Upper lobe of left lung (tissue), 6 donors: ENCODE measurements around the gene CATSPERZ. TPM values are rescaled to one million over a fixed set of nuclear protein-coding genes. Genes with fewer than 3 reads are reported as not detected.

ENCODE experiments used
- ATAC-seq, 2 donors: fragments of 200-7000 bp; cut with Tn5 transposase; one replicate each; pipeline ENCODE4 v1.9.1; 2022; ENCODE audit warnings: mild to moderate bottlenecking in 2 of 2, moderate library complexity in 2 of 2; ENCODE audit not compliant: low FRiP score in 2 of 2
- DNase-seq, 2 donors: peaks; one replicate each; pipeline ENCODE4 v3.0.0-alpha.2; 2019 to 2020
- H3K27ac ChIP-seq, 4 donors: fragments of 200-600 bp; sonication (generic); one replicate each; pipeline ENCODE4 v1.5.1; 2016 to 2019
- H3K27me3 ChIP-seq, 4 donors: fragments of 200-600 bp; sonication (generic); one replicate each; pipeline ENCODE4 v1.5.1; 2017 to 2019
- H3K36me3 ChIP-seq, 4 donors: fragments of 200-600 bp; sonication (generic); one replicate each; pipeline ENCODE4 v1.5.1; 2016 to 2019
- H3K4me1 ChIP-seq, 4 donors: fragments of 200-600 bp; sonication (generic); one replicate each; pipeline ENCODE4 v1.5.1; 2018 to 2019
- H3K4me3 ChIP-seq, 4 donors: fragments of 200-600 bp; sonication (generic); one replicate each; pipeline ENCODE4 v1.5.1; 2017 to 2019; ENCODE audit warnings: mild to moderate bottlenecking in 2 of 4, moderate library complexity in 1 of 4
- H3K9me3 ChIP-seq, 4 donors: fragments of 200-600 bp; sonication (generic); one replicate each; pipeline ENCODE4 v1.5.1; 2018 to 2019
- CTCF ChIP-seq, 6 experiments: fragments of 450-650 bp in 4 of 6; fragments of 200-600 bp in 2 of 6; sonication (generic) in 2 of 6; IDR thresholded peaks; one replicate each; pipeline ENCODE4 v1.5.1; 2016 to 2019; ENCODE audit warnings: antibody characterized with exemption in 6 of 6
- EP300 ChIP-seq, 4 donors: sonication (generic); formaldehyde crosslinking; IDR thresholded peaks; one replicate each; pipeline ENCODE4 v1.5.1; 2017; ENCODE audit warnings: antibody characterized with exemption in 4 of 4, control low read depth in 2 of 4
- POLR2A ChIP-seq, 4 donors: fragments of 450-650 bp; IDR thresholded peaks; one replicate each; pipeline ENCODE4 v1.5.1; 2016 to 2017; ENCODE audit warnings: antibody characterized with exemption in 4 of 4, mild to moderate bottlenecking in 2 of 4
- POLR2AphosphoS5 ChIP-seq, 2 donors: sonication (generic); formaldehyde crosslinking; IDR thresholded peaks; one replicate each; pipeline ENCODE4 v1.5.1; 2017; ENCODE audit warnings: antibody characterized with exemption in 2 of 2
- WGBS, 2 donors: methylation state at CpG; one replicate each; pipeline ENCODE4 v1.1.5; 2017 to 2018; 5-methylcytosine and 5-hydroxymethylcytosine counted together
- total RNA-seq, 6 donors: library from RNA; depleted of rRNA in 4 of 6; stranded (reverse); fragments of >200 nt in 4 of 6; gene quantifications; one replicate each; pipeline versions ENCODE4 v1.1.0 to v1.2.1, GENCODE V29; 2016 to 2021
- donor health status: DM: no; HTN: no; CAD: no; lungs with moderate emphysema.
- donor health status: DM: no; HTN: yes; CAD: no; lungs with severe emphysema.

CATSPERZ gene
- total RNA-seq, 6 donors from 2014 or later = 0.51 to 62.9 (median 2.5) TPM; not detected in 2

DNA sequence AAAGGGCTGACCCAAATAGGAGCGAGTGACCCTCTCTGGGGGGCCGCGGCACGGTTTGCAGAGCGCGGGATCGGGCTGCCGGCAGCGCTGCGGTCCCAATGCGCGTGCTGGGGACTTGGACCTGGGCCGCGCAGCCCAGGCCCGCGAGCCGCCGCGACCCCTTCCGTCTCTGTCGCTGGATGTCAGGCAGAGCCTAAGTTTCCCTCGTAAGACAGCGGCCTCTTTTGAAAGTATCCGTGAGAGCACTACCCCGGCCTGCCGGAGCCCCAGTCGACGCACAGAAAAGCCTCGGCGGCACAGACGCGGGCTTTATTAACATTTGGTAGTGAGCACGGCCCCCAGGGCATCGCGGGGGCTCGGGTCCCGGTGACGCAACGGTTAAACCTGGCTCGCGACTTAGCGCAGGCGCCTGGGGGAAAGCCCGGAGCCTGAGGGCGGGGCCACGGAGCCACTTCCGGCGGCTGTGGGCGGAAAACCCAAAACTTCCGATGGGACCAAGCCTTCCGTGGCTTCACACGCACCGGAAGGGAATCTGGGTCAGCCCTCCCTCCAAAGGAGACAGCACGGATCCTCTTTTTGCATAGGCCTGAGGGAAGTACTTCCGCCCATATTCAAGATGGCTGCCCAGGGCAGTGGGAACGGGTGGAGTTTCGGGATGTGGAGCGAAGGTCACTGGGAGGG lies 30.5 kb upstream of the CATSPERZ start:
- Histone ChIP-seq H3K4me1 (peaks cover 29 to 41% (median 34%) of the 10 kb centered on the region in 4 donors), H3K9me3 (no peaks in the 10 kb centered on the region), H3K36me3 (peaks cover 0 to 25% (median 22%) of the 10 kb centered on the region in 4 donors), H3K27me3 (no peaks in the 10 kb centered on the region), H3K27ac (peak overlapping the region; percentile 96 to 98 (median 96)), H3K4me3 (peak overlapping the region; percentile 75 to 92 (median 80))
- TF ChIP-seq CTCF (IDR thresholded peaks at IDR 0.05) (peak in 5 of 6 experiments; percentile 13 to 32 (median 26)), EP300 (IDR thresholded peaks at IDR 0.05) (peak in 2 of 4 donors; percentile 63 to 69), POLR2AphosphoS5 (IDR thresholded peaks at IDR 0.05) (peak; percentile 96 to 98), POLR2A (IDR thresholded peaks at IDR 0.05) (peak in 3 of 4 donors; percentile 42 to 74 (median 64))
- ATAC-seq (peak; percentile 93 to 96), DNase-seq (peak; percentile 98 to 99)
- 0% methylated on average over 8 to 36 of the region's 58 CpGs for WGBS, 2 donors

GRCh38 chr11:64275031-64275800 lies 24.9 kb upstream of the CATSPERZ start:
- H3K4me1 ChIP-seq = peaks cover 7 to 29% (median 13%) of the 10 kb centered on the region in 4 donors
- H3K27ac ChIP-seq = peak overlapping the region in 1 of 4 donors; percentile 30
- H3K4me3 ChIP-seq = no peak overlapping the region
- TF ChIP-seq POLR2A (IDR thresholded peaks at IDR 0.05) (no peak), CTCF (IDR thresholded peaks at IDR 0.05) (no peak), POLR2AphosphoS5 (IDR thresholded peaks at IDR 0.05) (no peak), EP300 (IDR thresholded peaks at IDR 0.05) (no peak)
- 88 to 92% methylated on average over 11 to 15 of the region's 15 CpGs for WGBS, 2 donors
- DNase-seq (no peak), ATAC-seq (no peak)
- peaks cover 0 to 32% (median 17%) of the 10 kb centered on the region in 4 donors for H3K36me3 ChIP-seq
- no peaks in the 10 kb centered on the region for H3K27me3 ChIP-seq
- H3K9me3 ChIP-seq = no peaks in the 10 kb centered on the region

- Histone ChIP-seq H3K27ac (peak overlapping the region in 1 of 4 donors; percentile 30), H3K4me3 (no peak overlapping the region), H3K27me3 (no peaks in the 10 kb centered on the region), H3K4me1 (peaks cover 7 to 25% (median 13%) of the 10 kb centered on the region in 4 donors), H3K36me3 (peaks cover 0 to 32% (median 17%) of the 10 kb centered on the region in 4 donors), H3K9me3 (no peaks in the 10 kb centered on the region)
- TF ChIP-seq CTCF (IDR thresholded peaks at IDR 0.05) (no peak), EP300 (IDR thresholded peaks at IDR 0.05) (no peak), POLR2AphosphoS5 (IDR thresholded peaks at IDR 0.05) (no peak), POLR2A (IDR thresholded peaks at IDR 0.05) (no peak)
- DNase-seq (no peak), ATAC-seq (no peak)
- WGBS, 2 donors = 83 to 97% methylated on average over 2 of the region's 2 CpGs
These were observed 24.3 kb upstream of the CATSPERZ start for GRCh38 chr11:64275841-64276240.

DNA sequence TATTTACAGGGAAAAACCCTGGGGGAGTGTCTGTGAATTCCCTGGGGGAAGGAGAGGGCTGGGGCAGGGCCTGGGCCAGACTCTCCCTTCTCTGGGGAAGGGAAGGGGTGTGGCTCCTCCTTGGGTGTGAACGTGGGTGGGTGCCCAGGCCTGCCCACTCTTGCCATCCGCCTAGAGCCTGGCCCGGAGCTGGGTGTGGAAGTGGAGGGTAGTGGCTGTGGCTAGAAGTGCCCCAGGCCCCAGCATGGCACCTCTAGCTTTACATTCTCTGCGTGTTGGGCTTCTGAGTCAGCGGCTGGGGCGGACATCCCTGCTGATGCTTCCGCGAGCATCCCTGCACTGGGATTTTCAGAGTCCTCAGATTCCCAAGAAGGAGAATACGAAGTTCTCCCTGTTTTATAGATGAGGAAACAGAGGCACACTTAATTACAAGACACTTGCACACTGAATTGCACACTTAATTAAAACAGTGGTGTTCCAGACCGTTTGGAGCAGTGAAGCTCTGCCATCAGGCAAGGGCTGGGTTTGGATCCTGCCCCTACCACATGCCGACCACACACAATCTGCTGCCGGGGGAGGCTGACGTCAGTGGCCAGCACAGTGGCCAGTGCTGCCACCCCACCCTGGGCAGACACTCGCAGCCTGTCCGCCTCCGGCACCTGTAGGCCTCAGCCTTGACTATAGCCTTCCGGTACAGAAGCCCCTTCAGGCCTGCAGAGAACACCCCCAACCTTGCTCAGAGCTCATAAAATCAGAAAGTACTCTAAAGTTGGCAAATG lies 23.3 kb upstream of the CATSPERZ start:
- no peak for DNase-seq
- H3K4me1 ChIP-seq = peaks cover 4 to 21% (median 10%) of the 10 kb centered on the region in 4 donors
- TF ChIP-seq POLR2AphosphoS5 (IDR thresholded peaks at IDR 0.05) (no peak), CTCF (IDR thresholded peaks at IDR 0.05) (no peak), POLR2A (IDR thresholded peaks at IDR 0.05) (no peak), EP300 (IDR thresholded peaks at IDR 0.05) (no peak)
- H3K27me3 ChIP-seq = no peaks in the 10 kb centered on the region
- H3K27ac ChIP-seq = no peak overlapping the region
- H3K9me3 ChIP-seq = no peaks in the 10 kb centered on the region
- ATAC-seq = peak; percentile 11 to 43
- H3K4me3 ChIP-seq = no peak overlapping the region
- WGBS, 2 donors = 76 to 82% methylated on average over 10 to 17 of the region's 17 CpGs
- peaks cover 0 to 35% (median 20%) of the 10 kb centered on the region in 4 donors for H3K36me3 ChIP-seq
